Transverse colon (tissue), 4 donors: ENCODE measurements around the gene PDE4B. TPM values are rescaled to one million over a fixed set of nuclear protein-coding genes. Genes with fewer than 3 reads are reported as not detected.
"Not testable (repeated sequence)": the region's sequence is repeated elsewhere in the genome, so short reads cannot be mapped to it uniquely, and the experiment has no call there.

Experiments used
- DNase-seq: peaks from one replicate; pipeline ENCODE4 v3.0.0-alpha.2; 2019
- H3K27ac ChIP-seq, 4 donors: fragments of 200-600 bp; sonication (generic); 2 replicates each; pipeline ENCODE4 v1.5.1; 2016 to 2018; ENCODE audit warnings: inconsistent platforms in 4 of 4
- H3K27me3 ChIP-seq: fragments of 200-600 bp; sonication (generic); 2 replicates; pipeline ENCODE4 v1.5.1; 2017; ENCODE audit warnings: inconsistent platforms
- H3K36me3 ChIP-seq, 4 donors: fragments of 200-600 bp; sonication (generic); 2 replicates each; pipeline ENCODE4 v1.5.1; 2017 to 2019; ENCODE audit warnings: inconsistent platforms in 4 of 4
- H3K4me1 ChIP-seq, 4 donors: fragments of 200-600 bp; sonication (generic); 2 replicates each; pipeline ENCODE4 v1.5.1; 2017 to 2020; ENCODE audit warnings: inconsistent platforms in 4 of 4
- H3K4me3 ChIP-seq, 4 donors: fragments of 200-600 bp; sonication (generic); 1 replicate in 1 of 4; 2 replicates in 3 of 4; pipeline versions ENCODE4 v1.5.1 to v1.6.1; 2017 to 2019; ENCODE audit warnings: inconsistent platforms in 4 of 4
- H3K9me3 ChIP-seq, 2 donors: fragments of 200-600 bp; sonication (generic); 2 replicates each; pipeline ENCODE4 v1.5.1; 2017 to 2019; ENCODE audit warnings: inconsistent platforms in 2 of 2
- EP300 ChIP-seq: sonication (generic); formaldehyde crosslinking; IDR thresholded peaks from one replicate; pipeline ENCODE4 v1.6.1; 2017; ENCODE audit warnings: antibody characterized with exemption, low read depth
- POLR2A ChIP-seq: fragments of 450-650 bp; IDR thresholded peaks from one replicate; pipeline ENCODE4 v1.6.1; 2016; ENCODE audit warnings: antibody characterized with exemption, mild to moderate bottlenecking, moderate library complexity
- POLR2AphosphoS5 ChIP-seq, 3 donors: sonication (generic); formaldehyde crosslinking; IDR thresholded peaks; one replicate each; pipeline ENCODE4 v1.6.1; 2016; ENCODE audit warnings: antibody characterized with exemption in 3 of 3
- WGBS, 2 donors: methylation state at CpG; one replicate each; pipeline ENCODE4 v1.1.5; 2018; ENCODE audit warnings: low coverage in 1 of 2; 5-methylcytosine and 5-hydroxymethylcytosine counted together
- in situ Hi-C, 4 donors: fragments of 200-750 bp; cut with MboI; loops; one replicate each; pipeline versions ENCODE4 v1.15.0 to v1.15.1; 2017; ENCODE audit warnings: low sequenced_read_pairs in 3 of 4, low pct_ligation_motif_present in 1 of 4, low pct_unique_long_range_greater_than_20kb in 1 of 4
- intact Hi-C: fragments of 100-400 bp; cut with DNase I; formaldehyde crosslinking; loops from one replicate; pipeline ENCODE4 v1.15.1; 2023; ENCODE audit warnings: low total_unique reads
- total RNA-seq, 4 donors: library from RNA; depleted of rRNA; stranded (reverse); fragments of >200 nt; gene quantifications; one replicate each; pipeline ENCODE4 v1.1.0, GENCODE V29; 2016
- TF ChIP-seq, protein P1 (sequence below), 5 experiments: fragments of 200-600 bp in 3 of 5; fragments of 450-650 bp in 2 of 5; sonication (generic) in 3 of 5; IDR thresholded peaks; 1 replicate in 2 of 5; 2 replicates in 3 of 5; pipeline ENCODE4 v1.5.1; 2016 to 2017; ENCODE audit warnings: antibody characterized with exemption in 5 of 5, inconsistent platforms in 3 of 5, mild to moderate bottlenecking in 2 of 5, moderate library complexity in 1 of 5

Gene PDE4B
- total RNA-seq, 4 donors from 2014 or later: 4.5 to 14.8 (median 6.5) TPM

DNA sequence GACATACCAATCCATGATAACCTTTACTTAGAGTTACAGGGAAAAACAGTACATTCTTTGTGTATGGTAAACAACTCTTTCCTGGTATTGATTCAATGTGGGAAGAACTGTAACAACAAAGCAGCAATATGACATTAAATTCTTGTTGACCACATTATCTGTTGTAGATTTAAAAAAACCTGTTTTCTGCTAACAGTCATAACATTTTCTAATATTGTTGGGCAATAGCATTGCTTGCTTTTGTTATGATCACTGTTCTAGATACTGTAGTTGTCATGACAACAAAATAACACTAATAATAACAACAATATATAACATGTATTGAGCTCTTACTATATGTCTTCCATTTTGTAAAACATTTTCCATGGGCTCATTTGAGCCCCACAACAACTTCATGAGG is 54.2 kb downstream of the PDE4B start:
- Histone ChIP-seq H3K4me1 (no peaks in the 10 kb centered on the region), H3K27me3 (no peaks in the 10 kb centered on the region), H3K27ac (no peak overlapping the region), H3K4me3 (no peak overlapping the region), H3K9me3 (no peaks in the 10 kb centered on the region), H3K36me3 (no peaks in the 10 kb centered on the region)
- TF ChIP-seq EP300 (no peak), POLR2AphosphoS5 (IDR thresholded peaks at IDR 0.05) (no peak), POLR2A (no peak)
- TF ChIP-seq, protein P1, sequence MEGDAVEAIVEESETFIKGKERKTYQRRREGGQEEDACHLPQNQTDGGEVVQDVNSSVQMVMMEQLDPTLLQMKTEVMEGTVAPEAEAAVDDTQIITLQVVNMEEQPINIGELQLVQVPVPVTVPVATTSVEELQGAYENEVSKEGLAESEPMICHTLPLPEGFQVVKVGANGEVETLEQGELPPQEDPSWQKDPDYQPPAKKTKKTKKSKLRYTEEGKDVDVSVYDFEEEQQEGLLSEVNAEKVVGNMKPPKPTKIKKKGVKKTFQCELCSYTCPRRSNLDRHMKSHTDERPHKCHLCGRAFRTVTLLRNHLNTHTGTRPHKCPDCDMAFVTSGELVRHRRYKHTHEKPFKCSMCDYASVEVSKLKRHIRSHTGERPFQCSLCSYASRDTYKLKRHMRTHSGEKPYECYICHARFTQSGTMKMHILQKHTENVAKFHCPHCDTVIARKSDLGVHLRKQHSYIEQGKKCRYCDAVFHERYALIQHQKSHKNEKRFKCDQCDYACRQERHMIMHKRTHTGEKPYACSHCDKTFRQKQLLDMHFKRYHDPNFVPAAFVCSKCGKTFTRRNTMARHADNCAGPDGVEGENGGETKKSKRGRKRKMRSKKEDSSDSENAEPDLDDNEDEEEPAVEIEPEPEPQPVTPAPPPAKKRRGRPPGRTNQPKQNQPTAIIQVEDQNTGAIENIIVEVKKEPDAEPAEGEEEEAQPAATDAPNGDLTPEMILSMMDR (IDR thresholded peaks at IDR 0.05): no peak
- intact Hi-C loops (no loop called here), in situ Hi-C loops (no loop called here)
- no peak for DNase-seq

DNA sequence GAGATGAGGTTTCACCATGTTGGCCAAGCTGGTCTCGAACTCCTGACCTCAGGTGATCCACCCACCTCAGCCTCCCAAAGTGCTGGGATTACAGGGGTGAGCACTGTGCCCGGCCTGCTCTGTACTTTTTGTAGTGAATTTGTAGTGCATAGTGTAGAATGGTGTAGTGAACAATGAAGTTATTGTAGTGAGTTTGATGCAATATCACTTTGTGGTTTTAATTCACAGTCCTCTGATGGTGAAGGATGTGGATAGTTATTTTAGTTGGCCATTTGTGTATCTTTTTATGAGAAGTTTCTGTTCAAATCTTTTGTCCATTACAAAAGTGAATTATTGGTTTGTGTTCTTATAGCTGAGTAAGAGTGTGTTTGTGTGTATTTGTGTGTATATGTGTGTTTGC is 57.6 kb downstream of the PDE4B start:
- Histone ChIP-seq H3K36me3 (no peaks in the 10 kb centered on the region), H3K27me3 (no peaks in the 10 kb centered on the region), H3K4me1 (no peaks in the 10 kb centered on the region), H3K9me3 (no peaks in the 10 kb centered on the region), H3K4me3 (no peak overlapping the region), H3K27ac (no peak overlapping the region)
- 89% methylated on average over 2 of the region's 2 CpGs; no CpG with 5 or more reads in 1 of the 2 donors for WGBS, 2 donors
- intact Hi-C loops: no loop called here
- in situ Hi-C loops: no loop called here
- no peak for TF ChIP-seq EP300
- TF ChIP-seq POLR2AphosphoS5 (IDR thresholded peaks at IDR 0.05): no peak
- no peak for TF ChIP-seq POLR2A
- TF ChIP-seq, protein P1 (IDR thresholded peaks at IDR 0.05): no peak
- DNase-seq: no peak

DNA sequence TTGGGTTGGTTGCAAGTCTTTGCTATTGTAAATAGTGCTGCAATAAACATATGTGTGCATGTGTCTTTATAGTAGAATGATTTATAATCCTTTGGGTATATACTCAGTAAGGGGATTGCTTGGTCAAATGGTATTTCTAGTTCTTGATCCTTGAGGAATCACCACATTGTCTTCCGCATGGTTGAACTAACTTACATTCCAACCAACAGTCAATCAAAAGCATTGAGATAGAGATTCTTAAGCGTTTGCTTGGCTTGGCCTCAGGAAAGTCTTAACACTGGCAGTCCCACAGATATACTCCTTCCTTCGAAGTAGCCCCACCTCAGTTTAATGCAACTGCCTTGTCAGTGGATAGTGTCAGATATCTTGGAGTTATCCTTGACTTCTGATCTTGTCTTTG is 63.9 kb downstream of the PDE4B start:
- H3K27ac ChIP-seq, H3K36me3 ChIP-seq, H3K9me3 ChIP-seq, H3K4me1 ChIP-seq, in situ Hi-C loops, H3K27me3 ChIP-seq, DNase-seq, intact Hi-C loops, H3K4me3 ChIP-seq: not testable (repeated sequence)
- WGBS, 2 donors: 83 to 90% methylated on average over 3 of the region's 3 CpGs

DNA sequence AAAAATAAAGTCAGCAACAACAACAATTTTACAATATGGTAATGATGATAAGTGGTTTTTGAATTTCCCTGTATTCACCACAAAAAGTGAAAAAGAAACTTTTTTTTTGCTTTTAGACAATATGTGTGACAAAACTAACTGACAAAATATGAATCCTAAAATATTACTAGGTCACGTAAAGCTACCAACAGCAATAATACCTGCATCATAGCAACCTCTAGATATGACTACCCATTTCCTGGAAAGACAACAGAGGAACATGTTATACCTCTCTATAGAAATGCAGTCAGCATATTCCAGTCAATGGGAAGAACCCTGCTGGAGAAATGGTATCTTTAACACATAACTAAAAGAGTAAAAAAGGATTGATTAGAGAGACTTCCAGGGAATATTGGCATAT is 73.7 kb downstream of the PDE4B start:
- no peak overlapping the region for H3K4me3 ChIP-seq

DNA sequence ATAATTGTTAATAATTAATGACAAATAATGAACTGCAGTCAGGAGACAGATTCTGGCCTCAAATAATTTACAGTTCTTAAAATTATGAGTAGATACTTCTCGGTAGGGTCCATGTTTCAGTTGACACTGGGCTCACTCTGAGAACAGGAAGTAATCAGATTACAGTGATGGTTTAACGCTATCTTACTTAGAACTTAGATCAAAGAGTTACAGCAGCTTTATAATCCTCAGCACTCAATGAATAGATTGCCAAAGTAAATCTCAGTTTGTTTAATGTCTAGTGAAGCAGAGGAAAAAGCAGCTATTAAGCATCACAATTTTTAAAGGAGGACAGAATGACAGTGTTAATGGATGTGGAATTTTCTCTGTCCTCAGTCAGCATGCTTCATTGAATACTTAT is 79.6 kb downstream of the PDE4B start:
- TF ChIP-seq, protein P1 (IDR thresholded peaks at IDR 0.05): no peak
- TF ChIP-seq POLR2A (no peak), EP300 (no peak), POLR2AphosphoS5 (IDR thresholded peaks at IDR 0.05) (no peak)

More for the DNA sequence above, 73.7 kb downstream of the PDE4B start:
- no peaks in the 10 kb centered on the region for H3K4me1 ChIP-seq
- no peaks in the 10 kb centered on the region for H3K27me3 ChIP-seq
- H3K36me3 ChIP-seq: no peaks in the 10 kb centered on the region
- H3K9me3 ChIP-seq: no peaks in the 10 kb centered on the region
- H3K27ac ChIP-seq: no peak overlapping the region
- intact Hi-C loops (no loop called here), in situ Hi-C loops (no loop called here)
- WGBS, 2 donors: 75 to 85% methylated on average over 1 of the region's 1 CpG
- no peak for DNase-seq
- TF ChIP-seq POLR2AphosphoS5 (IDR thresholded peaks at IDR 0.05): no peak
- TF ChIP-seq, protein P1 (IDR thresholded peaks at IDR 0.05): no peak

DNA sequence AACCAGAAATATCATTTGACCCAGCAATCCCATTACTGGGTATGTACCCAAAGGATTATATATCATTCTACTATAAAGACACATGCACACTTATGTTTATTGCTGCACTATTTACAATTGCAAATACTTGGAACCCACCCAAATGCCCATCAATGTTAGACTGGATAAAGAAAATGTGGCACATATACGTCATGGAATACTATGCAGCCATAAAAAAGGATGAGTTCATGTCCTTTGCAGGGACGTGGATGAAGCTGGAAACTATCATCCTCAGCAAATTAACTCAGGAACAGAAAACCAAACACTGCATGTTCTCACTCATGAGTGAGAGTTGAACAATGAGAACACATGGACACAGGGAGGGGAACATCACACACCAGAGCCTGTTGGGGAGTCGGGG is 85.6 kb downstream of the PDE4B start:
- WGBS, 2 donors: 76 to 77% methylated on average over 3 of the region's 3 CpGs
- H3K36me3 ChIP-seq, intact Hi-C loops, DNase-seq, H3K4me1 ChIP-seq, in situ Hi-C loops, H3K9me3 ChIP-seq, H3K27me3 ChIP-seq, H3K27ac ChIP-seq, H3K4me3 ChIP-seq: not testable (repeated sequence)

More for the DNA sequence above, 79.6 kb downstream of the PDE4B start:
- in situ Hi-C loops (no loop called here), intact Hi-C loops (no loop called here)
- Histone ChIP-seq H3K36me3 (no peaks in the 10 kb centered on the region), H3K9me3 (peaks cover 0 to 10% of the 10 kb centered on the region in 2 donors), H3K27me3 (no peaks in the 10 kb centered on the region), H3K27ac (no peak overlapping the region), H3K4me3 (no peak overlapping the region), H3K4me1 (no peaks in the 10 kb centered on the region)
- no peak for DNase-seq
- 6 to 24% methylated on average over 2 of the region's 2 CpGs for WGBS, 2 donors
